IMR-90 (cell line): ENCODE measurements around the gene PTPRN2. TPM values are rescaled to one million over a fixed set of nuclear protein-coding genes. Genes with fewer than 3 reads are reported as not detected.

ENCODE experiments used
- ATAC-seq: fragments of 200-7000 bp; cut with Tn5 transposase; 2 replicates; pipeline ENCODE4 v1.9.1; 2020; ENCODE audit warnings: low read depth, mild to moderate bottlenecking, moderate library complexity
- BruUV-seq: library from RNA; stranded (reverse); fragments of 400-500 nt; replicated peaks from 2 replicates; lab custom pipeline; 2021; lab: Mats Ljungman, UMichigan
- CTCF ChIA-PET: fragments of 300-600 bp; formaldehyde crosslinking; extraction: SDS; loops from one replicate; lab custom pipeline; 2021; ENCODE audit warnings: antibody characterized with exemption; lab: Yijun Ruan, JAX
- POLR2A ChIA-PET: fragments of 300-600 bp; sonication (Branson Sonifier 250); formaldehyde crosslinking; loops from one replicate; lab custom pipeline; 2022; ENCODE audit warnings: antibody characterized with exemption; ENCODE audit not compliant: unreplicated experiment; lab: Charles Lee
- DNase-seq: peaks from one replicate; pipeline ENCODE4 v3.0.0; 2013
- H2AFZ ChIP-seq: replicated peaks from 2 replicates; pipeline ENCODE3; 2013; ENCODE audit warnings: low read length, mild to moderate bottlenecking; ENCODE audit not compliant: poor library complexity
- H2AK5ac ChIP-seq: 2 replicates; pipeline ENCODE4 v1.6.1; 2013; ENCODE audit warnings: low read depth, low read length, inconsistent platforms
- H2AK9ac ChIP-seq: replicated peaks from 2 replicates; pipeline ENCODE3; 2013; ENCODE audit warnings: mild to moderate bottlenecking, low read depth, low read length, moderate library complexity; ENCODE audit not compliant: poor library complexity
- H2BK120ac ChIP-seq: 2 replicates; pipeline ENCODE4 v1.6.1; 2013; ENCODE audit warnings: low read depth, low read length, inconsistent platforms
- H2BK15ac ChIP-seq: 3 replicates; pipeline ENCODE4 v1.6.1; 2013; ENCODE audit warnings: low read depth, low read length, inconsistent platforms
- H2BK20ac ChIP-seq: 2 replicates; pipeline ENCODE4 v1.6.1; 2013; ENCODE audit warnings: low read depth, mild to moderate bottlenecking, inconsistent platforms, low read length, moderate library complexity
- H2BK5ac ChIP-seq: 2 replicates; pipeline ENCODE4 v1.6.1; 2013; ENCODE audit warnings: mild to moderate bottlenecking, low read depth, low read length, inconsistent platforms; ENCODE audit not compliant: poor library complexity, severe bottlenecking
- H3K14ac ChIP-seq: replicated peaks from 2 replicates; pipeline ENCODE4 v1.6.1; 2013; ENCODE audit warnings: low read depth, low read length, inconsistent platforms
- H3K18ac ChIP-seq: 2 replicates; pipeline ENCODE4 v1.6.1; 2013; ENCODE audit warnings: low read depth, low read length, control low read depth
- H3K23ac ChIP-seq: 2 replicates; pipeline ENCODE4 v1.6.1; 2013; ENCODE audit warnings: low read depth, low read length, inconsistent platforms
- H3K27ac ChIP-seq: 2 replicates; pipeline ENCODE4 v1.5.1; 2013; ENCODE audit warnings: mild to moderate bottlenecking, control low read depth, low read length; ENCODE audit not compliant: insufficient read depth
- H3K27me3 ChIP-seq: 2 replicates; pipeline ENCODE4 v1.6.1; 2013; ENCODE audit warnings: low read length; ENCODE audit not compliant: control insufficient read depth, insufficient read depth
- H3K36me3 ChIP-seq: 2 replicates; pipeline ENCODE4 v1.6.1; 2013; ENCODE audit warnings: low read length, mixed read lengths; ENCODE audit not compliant: control insufficient read depth, insufficient read depth
- H3K4ac ChIP-seq: 2 replicates; pipeline ENCODE4 v1.6.1; 2013; ENCODE audit warnings: low read depth, low read length, inconsistent platforms
- H3K4me1 ChIP-seq: 2 replicates; pipeline ENCODE4 v1.6.1; 2013; ENCODE audit warnings: low read length, mixed read lengths; ENCODE audit not compliant: control insufficient read depth, insufficient read depth
- H3K4me2 ChIP-seq: 2 replicates; pipeline ENCODE4 v1.6.1; 2013; ENCODE audit warnings: low read depth, mild to moderate bottlenecking, control low read depth, low read length, moderate library complexity
- H3K4me3 ChIP-seq: 2 replicates; pipeline ENCODE4 v1.5.1; 2013; ENCODE audit warnings: low read depth, mild to moderate bottlenecking, control low read depth, low read length, moderate library complexity; ENCODE audit not compliant: insufficient read depth
- H3K56ac ChIP-seq: 2 replicates; pipeline ENCODE4 v1.6.1; 2013; ENCODE audit warnings: low read length, inconsistent platforms; ENCODE audit not compliant: insufficient read depth; ENCODE audit errors: extremely low read depth
- H3K79me1 ChIP-seq, 2 experiments: 2 replicates each; pipeline ENCODE4 v1.6.1; 2013; ENCODE audit warnings: low read length in 2 of 2, inconsistent platforms in 1 of 2, low read depth in 1 of 2
- H3K9ac ChIP-seq: 2 replicates; pipeline ENCODE4 v1.6.1; 2013; ENCODE audit warnings: low read depth, low read length, control low read depth
- H3K9me1 ChIP-seq: 2 replicates; pipeline ENCODE4 v1.6.1; 2013; ENCODE audit warnings: low read length, inconsistent platforms; ENCODE audit not compliant: insufficient read depth
- H3K9me3 ChIP-seq: 2 replicates; pipeline ENCODE4 v1.6.1; 2013; ENCODE audit warnings: low read length; ENCODE audit not compliant: control insufficient read depth, insufficient read depth
- H4K20me1 ChIP-seq: 2 replicates; pipeline ENCODE4 v1.6.1; 2013; ENCODE audit warnings: low read length, inconsistent platforms; ENCODE audit not compliant: insufficient read depth
- H4K5ac ChIP-seq: 2 replicates; pipeline ENCODE4 v1.6.1; 2013; ENCODE audit warnings: mild to moderate bottlenecking, low read depth, low read length, control low read depth
- H4K8ac ChIP-seq, 2 experiments: 2 replicates each; pipeline ENCODE4 v1.6.1; 2013; ENCODE audit warnings: low read depth in 2 of 2, low read length in 2 of 2, control low read depth in 1 of 2, inconsistent platforms in 1 of 2
- H4K91ac ChIP-seq: 2 replicates; pipeline ENCODE4 v1.6.1; 2013; ENCODE audit warnings: low read depth, low read length, inconsistent platforms; ENCODE audit not compliant: insufficient read depth
- CHD1 ChIP-seq: IDR thresholded peaks from 2 replicates; pipeline ENCODE4 v1.6.1; 2012; ENCODE audit warnings: low read depth, low read length, improper control_type of control experiment
- FOS ChIP-seq: fragments of 150-350 bp; IDR thresholded peaks from 2 replicates; pipeline ENCODE4 v1.6.1; 2016; ENCODE audit warnings: low read depth, low read length
- MAFK ChIP-seq: IDR thresholded peaks from 2 replicates; pipeline ENCODE4 v1.6.1; 2012; ENCODE audit warnings: low read depth, low read length, improper control_type of control experiment
- POLR2A ChIP-seq: IDR thresholded peaks from 2 replicates; pipeline ENCODE4 v1.6.1; 2012; ENCODE audit warnings: mild to moderate bottlenecking, low read depth, low read length
- RCOR1 ChIP-seq: IDR thresholded peaks from 2 replicates; pipeline ENCODE4 v1.6.1; 2012; ENCODE audit warnings: mild to moderate bottlenecking, low read length, improper control_type of control experiment; ENCODE audit not compliant: insufficient replicate concordance
- SMC3 ChIP-seq: fragments of 150-350 bp; IDR thresholded peaks from 2 replicates; pipeline ENCODE4 v1.6.1; 2016; ENCODE audit warnings: low read depth, mild to moderate bottlenecking, antibody characterized with exemption, low read length, moderate library complexity
- USF2 ChIP-seq: fragments of 150-350 bp; IDR thresholded peaks from 2 replicates; pipeline ENCODE4 v1.6.1; 2017; ENCODE audit warnings: mild to moderate bottlenecking, antibody characterized with exemption, low read length, low read depth
- WGBS, 2 experiments: methylation state at CpG; one replicate each; pipeline versions ENCODE4 v1.1.5 to v1.1.7; 2013; ENCODE audit warnings: missing lambda C conversion rate in 2 of 2; ENCODE audit not compliant: insufficient read length in 1 of 2; ENCODE audit errors: extremely low coverage in 2 of 2; 5-methylcytosine and 5-hydroxymethylcytosine counted together
- dilution Hi-C: fragments of 300-500 bp; cut with HindIII; formaldehyde crosslinking; loops from one replicate; pipeline ENCODE4 v1.14.3; 2018; ENCODE audit warnings: low sequenced_read_pairs; ENCODE audit not compliant: unreplicated experiment
- in situ Hi-C: fragments of 300-500 bp; cut with MboI; formaldehyde crosslinking; loops from 3 replicates; pipeline ENCODE4 v1.14.3; 2019; ENCODE audit warnings: low sequenced_read_pairs, inconsistent platforms, mixed read lengths
- intact Hi-C: fragments of 100-400 bp; cut with micrococcal nuclease; formaldehyde crosslinking; loops from 2 replicates; pipeline ENCODE4 v1.10.0; 2022
- polyA plus RNA-seq, 3 experiments: library from polyadenylated mRNA; depleted of rRNA; stranded (reverse); fragments of >200 nt; gene quantifications; 2 replicates each; pipeline ENCODE4 v1.2.3, GENCODE V29; 2012; ENCODE audit warnings: low replicate concordance in 1 of 3
- total RNA-seq: library from RNA; depleted of rRNA; stranded (reverse); fragments of >200 nt; gene quantifications from 2 replicates; pipeline ENCODE4 v1.2.3, GENCODE V29; 2012

Gene PTPRN2
- total and polyA plus RNA-seq, 2 of the 4 experiments (the other 2 are of a cell fraction), result 0.03 TPM; not detected in 1

- no peak overlapping the region for H3K4me2 ChIP-seq
- intact Hi-C loops (no loop called here), dilution Hi-C loops (no loop called here), in situ Hi-C loops (no loop called here)
- no peak overlapping the region for H2BK5ac ChIP-seq
- no peak overlapping the region for H4K8ac ChIP-seq
- no peak overlapping the region for H2AK9ac ChIP-seq
- no peak overlapping the region for H3K14ac ChIP-seq
- no peak overlapping the region for H2BK15ac ChIP-seq
- POLR2A ChIA-PET, result no interaction called here
- no peaks in the 10 kb centered on the region for H3K4me1 ChIP-seq
- H3K4ac ChIP-seq, result no peak overlapping the region
- ATAC-seq, result no peak
- H3K27ac ChIP-seq, result no peak overlapping the region
- BruUV-seq, result no TSS peak
- H3K56ac ChIP-seq, result no peak overlapping the region
- H2AK5ac ChIP-seq, result no peak overlapping the region
- no peak overlapping the region for H3K9ac ChIP-seq
- no peaks in the 10 kb centered on the region for H3K9me1 ChIP-seq
- H4K5ac ChIP-seq, result no peak overlapping the region
- H2BK120ac ChIP-seq, result no peak overlapping the region
- H3K36me3 ChIP-seq, result no peaks in the 10 kb centered on the region
- H3K27me3 ChIP-seq, result no peaks in the 10 kb centered on the region
- 73% methylated on average over 22 of the region's 35 CpGs; no CpG with 5 or more reads in 1 of the 2 experiments for WGBS, 2 experiments
- H3K18ac ChIP-seq, result no peak overlapping the region
- CTCF ChIA-PET, result no interaction called here
- H4K20me1 ChIP-seq, result no peaks in the 10 kb centered on the region
- no peak overlapping the region for H2BK20ac ChIP-seq
- DNase-seq, result no peak
- no peak overlapping the region for H2AFZ ChIP-seq
- no peak overlapping the region for H3K23ac ChIP-seq
- no peak overlapping the region for H3K4me3 ChIP-seq
- no peak for TF ChIP-seq POLR2A
- TF ChIP-seq SMC3, result no peak
- TF ChIP-seq MAFK, result no peak
- no peak for TF ChIP-seq FOS
- no peak for TF ChIP-seq RCOR1
- no peak for TF ChIP-seq USF2
- TF ChIP-seq CHD1, result no peak
- no peak overlapping the region for H4K91ac ChIP-seq
- H3K9me3 ChIP-seq, result peaks cover 62% of the 10 kb centered on the region
- no peaks in the 10 kb centered on the region for H3K79me1 ChIP-seq
Measured at GRCh38 chr7:157832866-157833607, 754.6 kb downstream of the PTPRN2 start.
